Mucosa of descending colon (tissue), 3 donors: ENCODE results near the gene GCNT2. TPM values are rescaled to one million over a fixed set of nuclear protein-coding genes. Genes with fewer than 3 reads are reported as not detected.
"Not testable (repeated sequence)": the region's sequence is repeated elsewhere in the genome, so short reads cannot be mapped to it uniquely, and the experiment has no call there.

Source experiments
- ATAC-seq: fragments of 200-7000 bp; cut with Tn5 transposase; one replicate; pipeline ENCODE4 v1.9.1; 2020; ENCODE audit warnings: mild to moderate bottlenecking, moderate library complexity
- DNase-seq, 3 donors: peaks; one replicate each; pipeline ENCODE4 v3.0.0-alpha.2; 2020
- H3K36me3 ChIP-seq: fragments of 200-600 bp; one replicate; pipeline ENCODE4 v1.8.0; 2021; ENCODE audit warnings: low read depth, mild to moderate bottlenecking
- H3K4me1 ChIP-seq: fragments of 200-600 bp; one replicate; pipeline ENCODE4 v1.8.0; 2021; ENCODE audit warnings: low read depth, mild to moderate bottlenecking
- H3K4me3 ChIP-seq: fragments of 200-600 bp; one replicate; pipeline ENCODE4 v1.8.0; 2021; ENCODE audit warnings: mild to moderate bottlenecking
- H3K9me3 ChIP-seq: fragments of 200-600 bp; one replicate; pipeline ENCODE4 v1.8.0; 2021; ENCODE audit warnings: mild to moderate bottlenecking
- CTCF ChIP-seq: fragments of 200-600 bp; IDR thresholded peaks from one replicate; pipeline ENCODE4 v1.8.0; 2022; ENCODE audit warnings: antibody characterized with exemption, mild to moderate bottlenecking
- intact Hi-C, 2 donors: fragments of 100-400 bp; cut with DNase I in 1 of 2; cut with micrococcal nuclease in 1 of 2; formaldehyde crosslinking; loops; one replicate each; pipeline versions ENCODE4 v1.11.0 to v1.11.1; 2022; cut with DNase I, micrococcal nuclease
- total RNA-seq, 3 donors: library from RNA; stranded (reverse); fragmentation: NEBNext Ultra II Directional in 2 of 3; extraction: Animal tissue kit (Norgen Biotek cat#: 25700) in 2 of 3; gene quantifications; one replicate each; pipeline versions ENCODE4 v1.2.1 to v1.2.4, GENCODE V29; 2021 to 2023
- donor health status: DM: no; HTN: no; CAD: no; lungs with moderate emphysema.
- donor health status: DM: no; HTN: no; CAD: no.
- donor health status: DM: no; HTN: yes; CAD: no.

Gene GCNT2
- total RNA-seq, 3 donors from 2014 or later: 11.7 to 22.3 (median 19.8) TPM

GRCh38 chr6:10491463-10491862 lies 29.7 kb upstream of the GCNT2 start:
- Histone ChIP-seq H3K4me3 (no peak overlapping the region), H3K36me3 (no peaks in the 10 kb centered on the region), H3K4me1 (no peaks in the 10 kb centered on the region), H3K9me3 (no peaks in the 10 kb centered on the region)
- no peak for ATAC-seq
- intact Hi-C loops: no loop called here
- no peak for DNase-seq
- TF ChIP-seq CTCF: no peak

- H3K36me3 ChIP-seq, intact Hi-C loops, H3K4me3 ChIP-seq, ATAC-seq, H3K4me1 ChIP-seq, DNase-seq, H3K9me3 ChIP-seq: not testable (repeated sequence)
Measured at GRCh38 chr6:10491905-10492304, 29.2 kb upstream of the GCNT2 start.

GRCh38 chr6:10495029-10495428 lies 26.1 kb upstream of the GCNT2 start:
- Histone ChIP-seq H3K4me1 (no peaks in the 10 kb centered on the region), H3K4me3 (no peak overlapping the region), H3K36me3 (no peaks in the 10 kb centered on the region), H3K9me3 (no peaks in the 10 kb centered on the region)
- intact Hi-C loops: no loop called here
- no peak for TF ChIP-seq CTCF
- DNase-seq: no peak
- ATAC-seq: no peak

- Histone ChIP-seq H3K36me3 (no peaks in the 10 kb centered on the region), H3K9me3 (no peaks in the 10 kb centered on the region), H3K4me3 (no peak overlapping the region), H3K4me1 (no peaks in the 10 kb centered on the region)
- DNase-seq (no peak), ATAC-seq (no peak)
- no peak for TF ChIP-seq CTCF
- intact Hi-C loops: loop anchor here in 1 of 2 donors (10.0 kb wide), 2 partner anchors 189 to 299 kb away; partner anchors contain the start of genes C6orf52 and PAK1IP1
Measured at GRCh38 chr6:10505529-10505928, 15.6 kb upstream of the GCNT2 start.

GRCh38 chr6:10507298-10507697 lies 13.9 kb upstream of the GCNT2 start:
- no peak overlapping the region for H3K4me3 ChIP-seq
- H3K4me1 ChIP-seq: peaks cover 4% of the 10 kb centered on the region
- ATAC-seq (no peak), DNase-seq (no peak)
- H3K9me3 ChIP-seq: no peaks in the 10 kb centered on the region
- intact Hi-C loops: loop anchor here in 1 of 2 donors (10.0 kb wide), 2 partner anchors 188 to 298 kb away; partner anchors contain the start of genes C6orf52 and PAK1IP1
- H3K36me3 ChIP-seq: no peaks in the 10 kb centered on the region
- no peak for TF ChIP-seq CTCF

- Histone ChIP-seq H3K4me3 (no peak overlapping the region), H3K36me3 (no peaks in the 10 kb centered on the region), H3K4me1 (peaks cover 4% of the 10 kb centered on the region), H3K9me3 (no peaks in the 10 kb centered on the region)
- no peak for ATAC-seq
- TF ChIP-seq CTCF: no peak
- intact Hi-C loops: loop anchor here in 1 of 2 donors (10.0 kb wide), 2 partner anchors 187 to 297 kb away; partner anchors contain the start of genes C6orf52 and PAK1IP1
- DNase-seq: no peak
Measured at GRCh38 chr6:10507715-10508114, 13.4 kb upstream of the GCNT2 start.
